ENCODE results near the gene PUS7L.

The PUS7L gene

DNA sequence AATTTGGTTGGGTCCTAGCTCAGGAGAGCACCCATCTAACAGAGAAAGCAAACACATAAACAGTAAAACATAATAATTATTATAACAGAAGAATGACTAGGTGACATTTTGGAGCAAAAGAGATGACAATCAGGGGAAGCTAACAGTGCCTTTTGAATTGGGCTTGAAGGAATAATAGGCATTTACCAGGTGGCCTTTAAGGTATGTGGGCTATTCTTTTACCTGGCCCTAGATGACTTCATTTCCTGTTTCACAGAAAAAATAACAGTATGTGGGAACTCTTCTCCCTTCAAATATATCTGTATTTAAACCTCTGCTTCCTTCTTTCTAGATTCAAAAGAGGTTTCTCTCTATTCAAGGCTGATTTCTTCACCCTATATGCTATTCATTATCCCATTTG, 4.0 kb upstream of the PUS7L start:
- H4K20me1 ChIP-seq (ENCODE audit: control insufficient read depth, insufficient read depth, low read depth, low read length), result no peaks in the 10 kb centered on the region
- no peak overlapping the region for H3K27ac ChIP-seq (ENCODE audit: low read depth, low read length)
- peaks cover 16% of the 10 kb centered on the region for H3K36me3 ChIP-seq (ENCODE audit: control insufficient read depth, low read length)
- peaks cover 34% of the 10 kb centered on the region for H3K4me1 ChIP-seq (ENCODE audit: control insufficient read depth, low read length)
- no peak overlapping the region for H3K4me3 ChIP-seq (ENCODE audit: low read length)
- H3F3A ChIP-seq (ENCODE audit: control insufficient read depth, insufficient read depth), result no peaks in the 10 kb centered on the region
- H3K9me2 ChIP-seq (replicated peaks; ENCODE audit: control insufficient read depth, low read length), result no peaks in the 10 kb centered on the region
- TF ChIP-seq EZH2phosphoT487 (IDR thresholded peaks at IDR 0.05; ENCODE audit: borderline replicate concordance, low read length), result no peak
- TF ChIP-seq, protein P1, sequence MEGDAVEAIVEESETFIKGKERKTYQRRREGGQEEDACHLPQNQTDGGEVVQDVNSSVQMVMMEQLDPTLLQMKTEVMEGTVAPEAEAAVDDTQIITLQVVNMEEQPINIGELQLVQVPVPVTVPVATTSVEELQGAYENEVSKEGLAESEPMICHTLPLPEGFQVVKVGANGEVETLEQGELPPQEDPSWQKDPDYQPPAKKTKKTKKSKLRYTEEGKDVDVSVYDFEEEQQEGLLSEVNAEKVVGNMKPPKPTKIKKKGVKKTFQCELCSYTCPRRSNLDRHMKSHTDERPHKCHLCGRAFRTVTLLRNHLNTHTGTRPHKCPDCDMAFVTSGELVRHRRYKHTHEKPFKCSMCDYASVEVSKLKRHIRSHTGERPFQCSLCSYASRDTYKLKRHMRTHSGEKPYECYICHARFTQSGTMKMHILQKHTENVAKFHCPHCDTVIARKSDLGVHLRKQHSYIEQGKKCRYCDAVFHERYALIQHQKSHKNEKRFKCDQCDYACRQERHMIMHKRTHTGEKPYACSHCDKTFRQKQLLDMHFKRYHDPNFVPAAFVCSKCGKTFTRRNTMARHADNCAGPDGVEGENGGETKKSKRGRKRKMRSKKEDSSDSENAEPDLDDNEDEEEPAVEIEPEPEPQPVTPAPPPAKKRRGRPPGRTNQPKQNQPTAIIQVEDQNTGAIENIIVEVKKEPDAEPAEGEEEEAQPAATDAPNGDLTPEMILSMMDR (IDR thresholded peaks at IDR 0.05; ENCODE audit: low read depth, low read length, poor library complexity, severe bottlenecking), result no peak
- no peaks in the 10 kb centered on the region for H3K9me3 ChIP-seq (ENCODE audit: control insufficient read depth, insufficient read depth, low read length)
- H3K79me2 ChIP-seq (ENCODE audit: control insufficient read depth, low read length), result peaks cover 51% of the 10 kb centered on the region
- H3K27me3 ChIP-seq (ENCODE audit: control insufficient read depth, low read length), result no peaks in the 10 kb centered on the region
- H3K4me2 ChIP-seq (ENCODE audit: low read length), result peak overlapping the region; percentile 65

- H3K9me3 ChIP-seq (ENCODE audit: control insufficient read depth, insufficient read depth, low read length), result no peaks in the 10 kb centered on the region
- no peaks in the 10 kb centered on the region for H3K9me2 ChIP-seq (replicated peaks; ENCODE audit: control insufficient read depth, low read length)
- H3K27ac ChIP-seq (ENCODE audit: low read depth, low read length), result no peak overlapping the region
- H3K4me1 ChIP-seq (ENCODE audit: control insufficient read depth, low read length), result peaks cover 45% of the 10 kb centered on the region
- no peaks in the 10 kb centered on the region for H3K27me3 ChIP-seq (ENCODE audit: control insufficient read depth, low read length)
- H3K36me3 ChIP-seq (ENCODE audit: control insufficient read depth, low read length), result peaks cover 16% of the 10 kb centered on the region
- peak overlapping the region; percentile 23 for H3K4me3 ChIP-seq (ENCODE audit: low read length)
- H3F3A ChIP-seq (ENCODE audit: control insufficient read depth, insufficient read depth), result no peaks in the 10 kb centered on the region
- peak overlapping the region; percentile 65 for H3K4me2 ChIP-seq (ENCODE audit: low read length)
- H3K79me2 ChIP-seq (ENCODE audit: control insufficient read depth, low read length), result peaks cover 62% of the 10 kb centered on the region
- no peaks in the 10 kb centered on the region for H4K20me1 ChIP-seq (ENCODE audit: control insufficient read depth, insufficient read depth, low read depth, low read length)
- TF ChIP-seq, protein P1 (IDR thresholded peaks at IDR 0.05; ENCODE audit: low read depth, low read length, poor library complexity, severe bottlenecking), result no peak
- TF ChIP-seq EZH2phosphoT487 (IDR thresholded peaks at IDR 0.05; ENCODE audit: borderline replicate concordance, low read length), result no peak
These were observed 2.9 kb upstream of the PUS7L start for GRCh38 chr12:43761500-43761899.

GRCh38 chr12:43760396-43760795, 1.8 kb upstream of the PUS7L start:
- Histone ChIP-seq H3K36me3 (ENCODE audit: control insufficient read depth, low read length) (peaks cover 19% of the 10 kb centered on the region), H3K9me2 (replicated peaks; ENCODE audit: control insufficient read depth, low read length) (no peaks in the 10 kb centered on the region), H3K4me1 (ENCODE audit: control insufficient read depth, low read length) (peaks cover 50% of the 10 kb centered on the region), H3K4me2 (ENCODE audit: low read length) (peak overlapping the region; percentile 65), H3K27me3 (ENCODE audit: control insufficient read depth, low read length) (no peaks in the 10 kb centered on the region), H3K27ac (ENCODE audit: low read depth, low read length) (no peak overlapping the region), H3K79me2 (ENCODE audit: control insufficient read depth, low read length) (peaks cover 73% of the 10 kb centered on the region), H3K9me3 (ENCODE audit: control insufficient read depth, insufficient read depth, low read length) (no peaks in the 10 kb centered on the region), H4K20me1 (ENCODE audit: control insufficient read depth, insufficient read depth, low read depth, low read length) (no peaks in the 10 kb centered on the region), H3F3A (ENCODE audit: control insufficient read depth, insufficient read depth) (no peaks in the 10 kb centered on the region), H3K4me3 (ENCODE audit: low read length) (peak overlapping the region; percentile 86)
- no peak for TF ChIP-seq EZH2phosphoT487 (IDR thresholded peaks at IDR 0.05; ENCODE audit: borderline replicate concordance, low read length)
- TF ChIP-seq, protein P1 (IDR thresholded peaks at IDR 0.05; ENCODE audit: low read depth, low read length, poor library complexity, severe bottlenecking), result no peak
